Fibroblast of lung (primary cell): Measurements from ENCODE around the gene RNF19B. TPM values are rescaled to one million over a fixed set of nuclear protein-coding genes. Genes with fewer than 3 reads are reported as not detected.

Source experiments
- DNase-seq, 2 donors: peaks; one replicate each; pipeline versions ENCODE4 v3.0.0 to v3.0.0-alpha.2; 2010; ENCODE audit warnings: low read depth in 2 of 2
- H2AFZ ChIP-seq: 2 replicates; pipeline ENCODE4 v1.5.1; 2012; ENCODE audit warnings: low read length, control low read depth, inconsistent platforms
- H3K27ac ChIP-seq: 2 replicates; pipeline ENCODE4 v1.5.1; 2011; ENCODE audit warnings: low read length, control low read depth; ENCODE audit not compliant: insufficient read depth
- H3K27me3 ChIP-seq: 2 replicates; pipeline ENCODE4 v1.5.1; 2011; ENCODE audit warnings: mild to moderate bottlenecking, low read length; ENCODE audit not compliant: control insufficient read depth, insufficient read depth
- H3K36me3 ChIP-seq: 2 replicates; pipeline ENCODE4 v1.5.1; 2011; ENCODE audit warnings: low read length; ENCODE audit not compliant: control insufficient read depth, insufficient read depth
- H3K4me1 ChIP-seq: 2 replicates; pipeline ENCODE4 v1.5.1; 2011; ENCODE audit warnings: low read length; ENCODE audit not compliant: control insufficient read depth, insufficient read depth; ENCODE audit errors: extremely low read depth
- H3K4me2 ChIP-seq: 2 replicates; pipeline ENCODE4 v1.5.1; 2011; ENCODE audit warnings: low read length, control low read depth; ENCODE audit not compliant: insufficient read depth; ENCODE audit errors: extremely low read depth
- H3K4me3 ChIP-seq, 4 experiments: fragments of 200-600 bp in 1 of 4; sonication (generic) in 1 of 4; replicated peaks in 1 of 4; 2 replicates each; pipeline ENCODE4 v1.5.1; 2011 to 2016; ENCODE audit warnings: low read length in 4 of 4, low read depth in 3 of 4, mild to moderate bottlenecking in 3 of 4, control low read depth in 2 of 4, inconsistent platforms in 1 of 4, mixed read lengths in 1 of 4; ENCODE audit not compliant: insufficient read depth in 1 of 4; ENCODE audit errors: control extremely low read depth in 1 of 4
- H3K79me2 ChIP-seq: 2 replicates; pipeline ENCODE4 v1.5.1; 2012; ENCODE audit warnings: mild to moderate bottlenecking, low read length, inconsistent platforms; ENCODE audit not compliant: control insufficient read depth, insufficient read depth
- H3K9ac ChIP-seq: 2 replicates; pipeline ENCODE4 v1.5.1; 2011; ENCODE audit warnings: mild to moderate bottlenecking, low read length, control low read depth; ENCODE audit not compliant: insufficient read depth
- H3K9me3 ChIP-seq: 2 replicates; pipeline ENCODE4 v1.5.1; 2012; ENCODE audit warnings: low read depth, low read length; ENCODE audit not compliant: control insufficient read depth, insufficient read depth
- H4K20me1 ChIP-seq: 2 replicates; pipeline ENCODE4 v1.5.1; 2011; ENCODE audit warnings: low read length; ENCODE audit not compliant: control insufficient read depth, insufficient read depth; ENCODE audit errors: extremely low read depth
- EZH2 ChIP-seq: IDR thresholded peaks from 2 replicates; pipeline ENCODE4 v1.5.1; 2012; ENCODE audit warnings: low read length, control low read depth, mild to moderate bottlenecking; ENCODE audit errors: missing control alignments
- polyA plus RNA-seq, 2 donors: library from polyadenylated mRNA; depleted of rRNA in 1 of 2; stranded (reverse) in 1 of 2; unstranded in 1 of 2; fragments of >200 nt; gene quantifications; 2 replicates each; pipeline ENCODE4 v1.2.1, GENCODE V29; 2011 to 2012; ENCODE audit warnings: missing spikeins in 1 of 2
- total RNA-seq: library from RNA; depleted of rRNA; stranded (reverse); fragments of >200 nt; gene quantifications from 2 replicates; pipeline ENCODE4 v1.2.1, GENCODE V29; 2014
- TF ChIP-seq, protein P1 (sequence below), 2 donors: IDR thresholded peaks in 1 of 2; conservative IDR thresholded peaks in 1 of 2; 1 replicate in 1 of 2; 2 replicates in 1 of 2; pipeline ENCODE4 v1.5.1; 2011 to 2012; ENCODE audit warnings: low read length in 2 of 2, control low read depth in 1 of 2, inconsistent platforms in 1 of 2, low read depth in 1 of 2, mild to moderate bottlenecking in 1 of 2

Gene RNF19B
- total and polyA plus RNA-seq, 2 donors (not counting 1 experiment from before 2014, with no cell fraction given), result 10.1 to 15.4 TPM

DNA sequence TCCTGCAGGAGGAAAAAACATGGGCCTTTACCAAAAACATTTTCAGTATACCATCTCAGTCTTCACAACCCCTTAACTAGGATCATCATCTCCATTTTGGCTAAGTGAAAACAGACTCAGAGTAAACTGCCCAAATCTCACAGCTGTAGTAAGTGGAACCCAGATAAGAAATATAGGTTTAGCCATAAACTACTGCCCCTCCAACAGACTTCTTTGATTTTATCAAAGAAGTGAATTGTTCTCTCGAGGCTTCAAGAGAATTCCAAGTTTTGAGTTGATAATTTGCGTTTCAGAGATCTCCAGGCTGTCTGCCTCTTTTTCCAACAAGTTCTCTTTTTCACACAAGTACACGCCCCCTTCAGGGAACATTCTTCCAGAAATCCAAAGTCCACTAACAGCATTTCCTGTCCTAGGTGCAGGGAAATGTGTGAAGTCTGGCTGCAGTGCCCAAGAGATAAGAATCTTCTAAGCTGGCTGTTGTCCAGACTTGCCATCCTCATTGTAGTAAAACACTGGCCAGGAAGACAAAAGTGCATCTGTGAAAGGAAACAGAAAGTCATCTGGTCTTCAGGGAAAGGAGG is 30.8 kb downstream of the RNF19B start:
- Histone ChIP-seq H3K4me2 (no peak overlapping the region), H4K20me1 (no peaks in the 10 kb centered on the region), H3K4me3 (no peak overlapping the region), H3K9ac (no peak overlapping the region), H3K27me3 (no peaks in the 10 kb centered on the region), H2AFZ (no peak overlapping the region), H3K4me1 (no peaks in the 10 kb centered on the region), H3K36me3 (peaks cover 7% of the 10 kb centered on the region), H3K79me2 (no peaks in the 10 kb centered on the region), H3K27ac (no peak overlapping the region), H3K9me3 (no peaks in the 10 kb centered on the region)
- TF ChIP-seq, protein P1, sequence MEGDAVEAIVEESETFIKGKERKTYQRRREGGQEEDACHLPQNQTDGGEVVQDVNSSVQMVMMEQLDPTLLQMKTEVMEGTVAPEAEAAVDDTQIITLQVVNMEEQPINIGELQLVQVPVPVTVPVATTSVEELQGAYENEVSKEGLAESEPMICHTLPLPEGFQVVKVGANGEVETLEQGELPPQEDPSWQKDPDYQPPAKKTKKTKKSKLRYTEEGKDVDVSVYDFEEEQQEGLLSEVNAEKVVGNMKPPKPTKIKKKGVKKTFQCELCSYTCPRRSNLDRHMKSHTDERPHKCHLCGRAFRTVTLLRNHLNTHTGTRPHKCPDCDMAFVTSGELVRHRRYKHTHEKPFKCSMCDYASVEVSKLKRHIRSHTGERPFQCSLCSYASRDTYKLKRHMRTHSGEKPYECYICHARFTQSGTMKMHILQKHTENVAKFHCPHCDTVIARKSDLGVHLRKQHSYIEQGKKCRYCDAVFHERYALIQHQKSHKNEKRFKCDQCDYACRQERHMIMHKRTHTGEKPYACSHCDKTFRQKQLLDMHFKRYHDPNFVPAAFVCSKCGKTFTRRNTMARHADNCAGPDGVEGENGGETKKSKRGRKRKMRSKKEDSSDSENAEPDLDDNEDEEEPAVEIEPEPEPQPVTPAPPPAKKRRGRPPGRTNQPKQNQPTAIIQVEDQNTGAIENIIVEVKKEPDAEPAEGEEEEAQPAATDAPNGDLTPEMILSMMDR (conservative IDR thresholded peaks at IDR 0.05 in 1 of 2, IDR thresholded peaks at IDR 0.05 in 1 of 2; ENCODE audit: low read depth in 1 of 2, low read length in 2 of 2), result no peak
- no peak for TF ChIP-seq EZH2
- DNase-seq, result peak; percentile 18 to 59

DNA sequence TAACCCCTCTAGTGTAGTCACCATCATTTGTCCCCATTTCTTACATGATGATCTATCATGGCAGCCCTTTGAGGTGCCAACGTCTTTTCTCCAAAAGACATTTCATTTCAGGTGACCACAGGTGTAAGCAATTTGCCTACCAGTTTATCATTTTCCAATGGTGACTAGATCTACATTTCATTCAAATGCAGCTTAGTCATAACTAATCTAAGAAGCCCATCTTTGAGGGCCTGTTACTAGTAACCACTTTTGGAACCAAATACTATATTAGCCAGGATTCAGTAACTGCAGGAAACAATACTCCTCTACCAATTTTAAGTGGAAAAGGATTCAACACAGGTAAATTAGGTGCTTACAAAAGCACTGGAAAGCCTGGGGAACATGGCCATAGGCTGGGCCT is 32.8 kb downstream of the RNF19B start:
- Histone ChIP-seq H3K79me2 (no peaks in the 10 kb centered on the region), H4K20me1 (no peaks in the 10 kb centered on the region), H2AFZ (no peak overlapping the region), H3K9me3 (no peaks in the 10 kb centered on the region), H3K27me3 (no peaks in the 10 kb centered on the region), H3K9ac (no peak overlapping the region), H3K27ac (no peak overlapping the region), H3K4me1 (no peaks in the 10 kb centered on the region), H3K36me3 (peaks cover 2% of the 10 kb centered on the region), H3K4me3 (no peak overlapping the region), H3K4me2 (no peak overlapping the region)
- DNase-seq, result no peak
- TF ChIP-seq, protein P1 (conservative IDR thresholded peaks at IDR 0.05 in 1 of 2, IDR thresholded peaks at IDR 0.05 in 1 of 2; ENCODE audit: low read depth in 1 of 2, low read length in 2 of 2), result no peak
- TF ChIP-seq EZH2, result no peak

DNA sequence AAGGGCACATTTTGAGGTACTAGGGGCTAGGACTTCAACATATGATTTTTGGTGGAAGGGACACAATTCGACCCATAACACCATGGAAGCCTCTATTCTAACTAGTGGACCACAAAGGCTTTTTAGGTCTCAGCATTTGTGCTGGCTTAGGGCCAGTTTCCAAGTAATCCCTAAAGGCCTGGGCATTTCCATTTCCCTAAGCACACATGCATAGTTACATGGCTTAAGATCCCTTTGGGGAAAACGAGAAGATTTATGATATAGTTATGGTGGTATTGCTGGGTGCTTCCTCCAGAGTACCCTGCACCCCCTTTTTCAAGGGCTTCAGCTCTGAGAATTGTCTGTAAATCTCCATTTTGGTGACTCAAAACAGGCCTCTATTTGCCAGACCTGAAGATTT is 35.2 kb downstream of the RNF19B start:
- no peak for DNase-seq
- Histone ChIP-seq H2AFZ (no peak overlapping the region), H3K79me2 (no peaks in the 10 kb centered on the region), H3K27me3 (no peaks in the 10 kb centered on the region), H4K20me1 (no peaks in the 10 kb centered on the region), H3K4me3 (no peak overlapping the region), H3K9ac (no peak overlapping the region), H3K36me3 (no peaks in the 10 kb centered on the region), H3K4me1 (no peaks in the 10 kb centered on the region), H3K9me3 (no peaks in the 10 kb centered on the region), H3K4me2 (no peak overlapping the region), H3K27ac (no peak overlapping the region)
- TF ChIP-seq, protein P1 (conservative IDR thresholded peaks at IDR 0.05 in 1 of 2, IDR thresholded peaks at IDR 0.05 in 1 of 2; ENCODE audit: low read depth in 1 of 2, low read length in 2 of 2), result no peak
- no peak for TF ChIP-seq EZH2
